NCI-H1694 treated with DMSO at 0.1 percent for 48 hours (cell line): ENCODE results near the gene GMDS.

Experiments
- DNase-seq: peaks from one replicate; lab custom pipeline; 2025; lab: John Stamatoyannopoulos, UW

Gene GMDS

DNA sequence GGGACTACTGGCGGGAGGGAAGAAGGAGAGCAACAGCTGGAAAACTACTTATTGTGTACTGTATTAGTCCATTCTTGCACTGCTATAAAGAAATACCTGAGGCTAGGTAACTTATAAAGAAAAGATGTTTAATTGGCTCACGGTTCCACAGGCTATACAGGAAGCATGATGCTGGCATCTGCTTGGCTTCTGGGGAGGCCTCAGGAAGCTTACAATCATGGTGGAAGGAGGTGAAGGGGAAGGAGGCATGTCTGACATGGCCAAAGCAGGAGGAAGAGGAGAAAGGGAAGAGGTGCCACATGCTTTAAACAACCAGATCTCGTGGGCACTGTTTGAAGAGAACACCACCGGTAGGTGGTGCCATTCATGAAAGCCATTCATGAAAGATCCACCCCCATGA is 67.3 kb downstream of the GMDS start:
- no peak for DNase-seq

DNA sequence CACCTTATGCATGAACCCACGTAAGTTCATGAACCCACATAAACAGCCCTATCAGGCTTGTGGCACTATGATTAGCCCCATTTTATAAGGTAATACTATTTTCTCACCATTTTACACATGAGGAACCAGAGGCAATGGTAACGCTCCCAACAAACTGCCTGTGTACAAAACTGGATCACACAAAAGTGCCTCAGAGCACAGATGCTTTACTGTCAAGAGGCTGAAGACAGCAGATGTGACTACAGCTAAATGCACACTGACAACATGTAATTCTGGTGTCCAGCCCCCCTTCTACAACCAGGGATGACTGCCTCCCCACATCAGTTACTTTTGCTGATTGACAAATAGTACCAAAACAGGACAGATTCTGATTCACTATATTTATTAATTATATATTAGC is 69.6 kb downstream of the GMDS start:
- peak; percentile 3 for DNase-seq

DNA sequence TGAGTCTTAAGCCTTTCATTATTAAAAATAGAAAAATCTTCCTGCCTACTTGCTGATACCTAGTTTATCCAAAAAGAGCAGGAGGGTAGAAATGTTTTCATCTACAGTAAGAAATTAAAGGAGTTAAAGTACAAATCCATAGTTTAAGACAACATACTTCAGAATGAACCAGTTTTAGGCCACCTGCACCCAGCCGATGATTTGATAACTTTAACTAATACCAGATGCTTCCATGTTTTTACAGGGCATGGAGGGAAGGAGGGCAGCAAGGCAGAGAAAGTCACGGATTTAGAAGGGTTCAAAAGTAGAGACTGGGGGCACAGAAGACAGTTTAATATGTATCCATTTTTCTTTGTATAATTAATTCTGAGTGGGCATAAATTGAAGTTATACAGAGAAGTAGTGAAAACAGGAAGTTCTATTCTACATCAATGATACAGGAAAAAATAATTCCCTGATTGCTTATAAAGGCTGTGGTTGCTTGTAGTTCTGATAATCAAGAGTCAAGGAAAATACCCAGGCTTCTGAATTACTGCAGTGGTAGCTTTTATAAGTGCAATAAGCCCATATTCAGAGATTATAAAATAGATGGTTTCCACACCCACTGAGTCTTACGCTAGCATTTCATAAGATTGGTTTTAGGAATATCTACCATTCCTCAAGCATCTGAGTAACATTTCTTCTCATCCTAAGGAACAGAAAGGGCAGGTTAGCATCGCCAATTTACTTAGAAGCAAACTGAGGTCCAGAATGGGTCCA is 72.0 kb downstream of the GMDS start:
- DNase-seq, result no peak

DNA sequence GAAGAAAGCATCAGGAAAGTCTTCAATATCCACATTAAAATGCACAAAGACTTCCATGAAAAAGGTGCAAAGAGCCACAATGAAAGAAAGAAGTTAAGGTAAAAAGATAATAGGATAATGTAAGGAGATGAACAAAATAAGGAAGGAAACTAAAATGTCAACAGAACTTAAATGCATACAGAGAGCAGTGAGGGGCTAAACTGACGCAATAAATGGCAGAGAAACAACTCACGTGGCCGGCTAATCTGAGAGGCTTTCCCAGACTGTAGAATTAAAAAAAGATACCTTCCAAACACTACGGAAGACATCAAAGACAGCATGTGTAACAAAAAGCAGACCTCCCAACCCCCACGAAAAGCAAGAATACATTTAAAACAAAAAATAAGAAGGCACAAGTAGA is 73.7 kb downstream of the GMDS start:
- no peak for DNase-seq

DNA sequence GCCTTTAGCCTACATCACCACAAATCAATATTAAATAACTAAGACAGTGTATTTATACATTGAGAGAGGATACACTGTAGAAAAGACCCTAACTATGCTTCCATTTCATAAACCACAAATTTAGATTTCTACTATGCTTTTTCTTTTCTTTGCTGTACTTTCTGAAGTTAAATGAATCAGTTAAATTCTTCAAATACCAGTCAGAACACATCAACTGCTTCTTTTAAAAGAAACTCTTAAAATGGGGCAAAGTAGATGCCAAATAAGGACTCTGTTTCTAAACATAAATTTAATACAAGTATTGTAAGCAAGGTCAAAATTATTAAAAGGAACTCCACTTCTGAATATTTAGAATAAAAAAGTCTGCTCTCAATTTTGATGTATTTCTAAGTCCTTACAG is 76.9 kb downstream of the GMDS start:
- DNase-seq, result no peak

DNA sequence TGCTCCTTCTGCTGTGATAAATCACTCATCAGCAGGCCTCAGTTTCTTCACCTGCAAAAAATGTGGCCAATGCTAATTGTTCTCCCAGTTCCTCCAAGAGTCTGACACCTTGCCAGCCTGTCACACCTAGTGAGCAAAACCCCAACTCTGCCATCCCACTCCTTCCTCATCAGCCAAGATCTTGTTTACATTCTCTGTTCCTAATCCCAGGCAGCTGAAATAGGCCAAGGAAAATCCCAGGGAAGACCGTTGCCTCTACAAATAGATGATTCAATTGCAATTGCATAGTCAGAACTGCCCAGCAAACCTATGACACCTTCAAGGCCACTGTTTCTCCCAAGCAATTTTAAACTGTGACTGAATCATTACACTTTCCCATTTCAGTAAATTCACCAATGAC is 78.7 kb downstream of the GMDS start:
- no peak for DNase-seq

DNA sequence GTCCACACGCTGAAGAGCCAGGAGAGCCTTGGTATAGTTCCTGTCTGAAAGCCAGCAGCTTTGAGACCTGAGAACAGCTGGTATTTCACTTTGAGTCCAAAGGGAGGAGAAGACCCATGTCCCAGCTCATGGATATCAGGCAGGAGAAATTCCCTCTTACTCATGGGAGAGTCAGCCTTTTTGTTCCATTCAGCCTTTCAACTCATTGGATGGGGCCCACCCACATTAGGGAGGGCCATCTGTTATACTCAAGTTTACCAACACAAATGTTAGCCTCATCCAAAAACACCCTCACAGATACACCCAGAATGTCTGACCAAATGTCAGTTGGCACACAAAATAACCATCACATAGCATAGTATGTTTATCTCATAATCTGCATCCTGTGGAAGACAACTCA is 80.1 kb downstream of the GMDS start:
- peak; percentile 31 for DNase-seq

DNA sequence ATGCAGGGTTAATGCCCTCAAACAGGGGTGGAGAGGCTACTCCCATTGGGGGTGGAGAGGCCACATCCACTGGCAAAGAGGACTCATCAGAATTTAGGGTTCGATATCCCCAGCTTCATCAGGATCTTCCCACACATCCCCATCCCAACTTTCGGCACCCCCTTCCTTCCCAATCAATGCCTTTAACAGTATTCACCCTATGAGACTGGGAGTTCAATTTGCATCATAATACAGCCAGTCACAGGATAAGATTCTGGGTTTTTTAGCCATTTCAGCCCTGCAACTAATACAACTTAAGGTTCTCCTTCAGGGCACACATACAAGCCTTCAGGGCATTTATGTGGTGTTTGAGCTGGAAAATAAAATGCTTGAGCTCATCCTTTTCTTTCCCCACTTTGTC is 80.9 kb downstream of the GMDS start:
- no peak for DNase-seq

DNA sequence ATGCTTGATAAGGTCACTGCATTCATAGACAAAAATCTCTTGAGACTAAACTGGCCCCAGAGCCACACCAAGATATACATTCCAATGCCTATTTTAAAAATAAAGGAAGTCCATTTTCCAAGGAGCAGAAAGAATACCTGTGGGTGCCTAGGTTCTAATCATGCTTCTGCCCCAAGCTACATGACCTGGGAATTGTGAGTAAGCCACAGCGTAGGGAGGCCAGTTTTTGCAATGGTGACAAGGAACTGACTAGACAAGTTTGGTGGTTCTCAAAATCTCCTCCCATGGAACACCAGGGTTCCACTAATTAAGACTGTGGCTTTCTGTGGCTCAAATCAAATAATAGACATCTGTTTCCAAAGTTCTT is 83.3 kb downstream of the GMDS start:
- DNase-seq, result no peak

DNA sequence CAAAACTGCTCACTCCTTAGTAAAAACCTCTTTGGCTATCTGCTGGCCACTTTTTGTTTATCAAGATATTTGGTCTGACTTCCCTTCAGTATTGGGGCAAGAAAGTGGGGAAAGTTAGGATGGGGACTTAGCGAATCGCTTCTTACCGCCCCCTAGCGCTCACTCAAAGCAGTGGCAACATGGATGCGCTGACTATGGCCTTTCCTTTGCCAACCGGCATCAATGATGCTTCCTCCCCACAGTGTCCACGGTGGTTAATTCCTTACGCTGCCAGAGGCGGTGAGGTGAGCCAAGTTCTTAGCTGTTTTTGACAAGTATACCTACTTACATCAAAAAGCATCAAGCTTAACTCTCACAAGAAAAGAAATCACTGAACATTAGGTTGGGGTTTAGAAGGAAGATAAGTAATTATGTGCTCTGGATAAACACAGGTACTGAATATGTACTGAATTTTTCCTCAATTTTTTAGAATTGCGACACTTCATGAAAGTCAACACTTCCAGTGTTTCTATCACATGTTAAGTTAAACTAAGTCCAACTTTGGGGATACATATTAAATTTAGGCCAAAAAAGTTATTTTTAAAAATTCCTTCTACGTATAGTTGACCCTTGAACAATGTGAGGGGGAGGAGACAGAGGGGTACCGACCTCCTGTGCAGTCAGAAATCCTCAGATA is 86.7 kb downstream of the GMDS start:
- DNase-seq, result no peak

DNA sequence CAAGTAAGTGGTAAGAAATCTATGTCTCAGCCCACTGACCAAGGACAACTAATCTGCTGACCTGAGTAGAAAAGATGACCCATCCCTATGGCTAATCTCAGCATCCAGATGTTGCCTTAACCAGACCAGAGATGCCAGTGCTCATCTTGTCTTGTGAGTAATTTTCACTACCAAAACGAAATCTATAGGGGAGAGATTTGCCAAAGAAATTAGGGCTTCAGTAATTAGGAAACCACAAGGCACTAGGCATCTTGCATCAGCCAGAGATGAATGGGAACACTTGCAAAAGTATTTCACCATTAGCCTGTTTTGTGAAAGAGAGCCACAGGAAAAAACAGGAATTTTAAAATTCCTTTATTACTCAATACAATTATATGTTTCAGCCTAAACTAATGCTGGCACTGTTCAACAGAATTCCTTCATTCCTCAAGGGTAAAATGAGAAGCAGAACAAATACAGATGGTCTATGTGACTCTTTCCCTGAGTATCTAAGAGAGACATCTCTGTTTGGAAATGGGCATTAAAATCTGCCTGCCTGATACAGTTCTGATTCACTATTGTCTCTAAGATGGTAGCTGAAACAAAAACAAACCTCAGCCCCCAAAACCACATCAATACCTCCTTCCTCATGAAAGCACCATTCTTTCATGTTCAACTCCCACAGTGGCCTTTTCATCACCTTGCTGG is 87.8 kb downstream of the GMDS start:
- DNase-seq, result no peak

DNA sequence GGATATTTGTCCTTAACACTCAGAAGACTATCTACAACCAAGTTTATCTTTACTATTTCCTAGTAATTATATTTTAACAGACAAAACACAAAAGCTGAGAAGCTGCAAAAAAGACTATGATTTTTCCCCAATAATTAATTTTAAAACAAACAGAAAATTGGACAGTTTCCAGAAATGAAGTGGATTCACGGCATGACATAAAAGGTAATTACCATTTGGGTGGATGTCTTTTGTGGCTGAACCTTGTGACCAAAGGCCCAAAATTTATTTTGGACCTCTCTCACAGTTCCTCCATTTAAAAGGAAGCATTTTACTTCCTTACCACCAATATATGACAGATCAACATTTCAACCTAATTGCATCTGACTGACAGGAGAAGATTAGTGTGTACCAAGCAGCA is 90.2 kb downstream of the GMDS start:
- DNase-seq, result no peak

DNA sequence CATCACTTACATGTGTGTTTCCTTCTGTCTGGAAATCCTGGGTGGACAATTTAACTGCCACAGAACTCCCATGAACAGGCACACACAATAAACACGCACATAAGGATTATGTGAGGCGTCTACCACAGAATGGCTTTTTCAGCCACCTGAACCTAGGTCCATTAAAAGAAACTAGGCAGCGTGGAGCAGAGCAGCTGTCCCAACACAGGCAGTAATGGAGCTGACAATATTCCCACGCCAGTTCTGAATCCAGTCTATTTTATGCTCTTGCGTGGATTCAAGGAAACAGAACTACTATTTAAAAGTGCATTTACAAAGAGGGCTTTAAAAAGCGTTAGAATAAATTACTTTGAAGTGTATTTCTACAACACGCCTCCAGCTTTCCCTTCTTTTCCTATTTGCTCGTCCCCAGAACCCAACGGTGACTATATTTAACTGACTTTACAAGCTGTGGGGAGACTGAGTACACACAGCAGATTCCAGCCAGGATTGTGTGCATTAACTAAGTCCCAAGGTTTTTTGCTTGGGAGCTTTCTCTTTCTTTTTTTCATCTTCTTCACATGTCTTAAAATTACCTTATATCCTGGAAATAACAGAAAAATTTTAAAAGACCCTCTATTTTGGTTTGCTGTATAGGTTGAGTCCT is 95.9 kb downstream of the GMDS start:
- DNase-seq, result no peak

DNA sequence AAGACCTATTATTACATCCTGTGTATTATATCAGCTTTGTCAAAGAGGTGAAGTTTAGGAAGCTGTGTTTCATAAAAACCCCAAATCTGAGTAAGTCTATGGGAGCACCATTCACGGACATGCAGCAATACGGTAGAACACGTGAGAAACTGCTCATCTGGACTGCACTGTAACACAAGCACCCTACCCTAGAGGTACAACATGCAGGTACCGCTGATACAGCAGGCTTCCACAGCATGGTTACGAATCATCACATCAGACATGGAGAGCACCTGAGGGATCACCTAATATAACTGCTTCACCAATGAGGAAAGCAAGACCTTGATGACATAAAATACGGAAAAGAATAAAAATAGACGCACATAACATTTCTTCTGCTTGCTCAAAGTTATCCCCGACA is 96.7 kb downstream of the GMDS start:
- no peak for DNase-seq

DNA sequence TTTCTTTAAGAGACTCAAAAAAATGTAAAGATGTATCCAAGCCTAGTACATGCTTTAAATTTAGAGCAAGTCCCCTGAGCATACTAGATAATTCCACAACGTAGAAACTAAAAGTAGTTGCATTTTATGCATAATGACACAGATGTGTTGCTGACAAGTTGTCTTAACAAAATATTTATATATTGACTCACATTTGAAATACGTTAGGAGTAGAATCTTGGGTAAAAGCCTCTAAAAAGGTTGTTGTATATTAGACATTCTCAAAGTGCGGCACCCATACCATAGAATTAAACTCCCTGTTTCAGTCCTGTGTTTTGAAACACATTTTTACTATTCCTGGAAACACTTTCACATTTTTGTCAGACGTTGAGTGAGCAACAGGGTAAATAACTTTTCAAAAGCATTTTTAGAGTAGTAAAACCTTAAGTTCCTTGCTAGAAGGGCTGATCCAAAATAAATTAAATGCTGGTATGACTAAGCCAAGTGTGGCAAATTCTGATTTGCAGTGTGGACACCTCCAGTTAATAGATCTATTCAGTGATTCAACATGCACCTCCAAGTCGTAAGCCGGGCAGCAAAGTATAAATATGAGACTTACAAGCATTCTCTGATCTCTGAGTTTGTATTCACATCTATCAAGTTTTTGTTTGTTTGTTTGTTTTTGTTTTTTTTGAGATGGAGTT is 97.5 kb downstream of the GMDS start:
- DNase-seq, result no peak

DNA sequence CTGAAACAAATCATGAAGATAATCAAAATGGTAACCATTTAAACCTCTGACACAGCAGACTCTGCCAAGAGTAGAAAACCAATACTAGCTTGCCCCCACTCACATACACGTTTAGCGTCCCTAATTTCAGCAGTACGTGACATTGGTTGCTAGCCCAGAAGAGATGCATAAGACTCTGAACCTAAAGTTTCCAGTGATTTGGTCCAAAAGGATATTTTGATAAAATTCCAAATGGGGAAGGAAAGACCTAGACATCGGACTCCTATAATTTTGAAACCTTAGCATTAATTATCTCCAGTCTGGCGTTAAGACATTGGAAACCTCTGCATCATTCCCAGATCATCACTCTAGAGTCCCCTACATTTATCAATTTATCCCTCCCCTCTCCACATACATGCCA is 98.1 kb downstream of the GMDS start:
- no peak for DNase-seq

DNA sequence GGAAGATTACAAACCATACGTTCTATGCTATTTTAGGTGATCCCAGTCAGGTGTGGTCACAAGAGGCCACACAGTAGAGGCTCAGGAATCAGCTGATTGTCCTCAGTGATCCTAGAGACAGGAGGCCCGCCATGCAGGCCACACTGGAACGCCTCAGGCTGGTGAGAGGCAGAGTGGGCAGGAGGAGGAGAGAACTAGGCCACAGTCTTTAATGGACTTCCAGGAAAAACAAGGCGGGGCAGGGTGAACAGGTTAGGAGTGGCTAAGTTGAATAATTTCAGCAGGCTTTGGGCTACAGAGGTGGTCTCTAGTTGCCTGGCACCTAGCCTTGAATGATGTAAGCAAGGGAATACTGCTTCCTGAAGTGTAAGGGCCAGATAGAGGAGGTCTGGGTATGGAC is 101.2 kb downstream of the GMDS start:
- no peak for DNase-seq

DNA sequence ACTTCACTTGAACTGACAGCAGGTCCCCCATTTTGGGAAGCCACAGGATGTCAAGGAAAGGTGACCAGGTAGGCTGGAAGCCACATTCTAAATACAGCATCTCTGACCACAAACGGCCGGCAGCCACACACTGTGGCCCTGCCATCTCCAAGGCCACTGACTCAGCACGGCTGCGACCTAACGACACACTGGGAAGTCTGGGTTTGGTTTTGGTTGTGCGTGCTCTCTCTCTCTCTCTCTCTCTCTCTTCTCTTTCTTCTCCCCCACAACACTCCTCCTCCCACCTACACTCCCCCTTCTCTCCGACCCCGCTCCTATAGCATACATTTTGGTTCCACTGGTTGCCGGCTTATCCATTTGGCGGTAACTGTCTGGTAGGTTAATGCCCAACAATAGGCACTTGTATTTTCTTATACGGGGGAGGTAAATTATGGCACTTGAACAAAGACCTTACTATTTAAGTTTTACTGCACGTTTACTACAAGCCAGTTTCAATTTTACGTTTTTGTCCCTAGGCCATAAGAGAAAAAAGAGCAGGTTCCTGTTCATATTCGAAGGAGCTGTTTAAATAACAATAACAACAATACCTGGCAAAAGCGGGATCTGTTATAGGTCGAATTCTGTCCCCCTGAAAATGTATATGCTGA is 103.6 kb downstream of the GMDS start:
- DNase-seq, result no peak

DNA sequence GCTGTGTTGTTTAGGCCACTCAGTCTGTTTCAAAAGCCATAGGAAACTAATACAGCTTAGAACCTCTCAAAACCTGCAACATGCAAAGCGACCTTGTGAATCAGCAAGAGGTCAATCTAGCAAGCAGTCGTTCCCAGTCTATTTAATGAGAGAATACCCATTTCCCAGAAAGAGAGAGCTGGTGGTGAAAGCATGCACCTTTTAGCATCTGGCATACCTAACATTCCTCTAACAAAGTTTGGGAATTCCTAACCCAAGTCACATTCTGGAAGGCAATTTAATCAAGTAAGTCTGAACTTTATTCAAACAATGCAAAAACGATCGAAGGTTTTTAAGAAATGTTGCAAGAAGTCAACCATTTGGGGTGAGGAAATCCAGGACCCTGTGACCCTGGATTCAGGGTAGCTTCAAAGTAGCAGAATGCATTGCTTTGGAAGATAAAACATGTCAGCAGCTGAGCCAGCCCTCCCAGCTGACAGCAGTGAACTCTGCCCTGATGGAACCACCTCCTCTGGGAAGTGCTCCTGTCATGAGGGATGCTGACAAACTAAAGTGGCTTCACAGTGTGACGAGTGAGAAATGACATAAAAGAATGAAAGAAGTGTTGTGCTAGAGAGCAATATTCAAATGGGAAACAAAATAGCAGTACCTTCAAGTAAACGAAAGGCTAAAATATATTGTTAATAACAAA is 104.8 kb downstream of the GMDS start:
- DNase-seq, result no peak

DNA sequence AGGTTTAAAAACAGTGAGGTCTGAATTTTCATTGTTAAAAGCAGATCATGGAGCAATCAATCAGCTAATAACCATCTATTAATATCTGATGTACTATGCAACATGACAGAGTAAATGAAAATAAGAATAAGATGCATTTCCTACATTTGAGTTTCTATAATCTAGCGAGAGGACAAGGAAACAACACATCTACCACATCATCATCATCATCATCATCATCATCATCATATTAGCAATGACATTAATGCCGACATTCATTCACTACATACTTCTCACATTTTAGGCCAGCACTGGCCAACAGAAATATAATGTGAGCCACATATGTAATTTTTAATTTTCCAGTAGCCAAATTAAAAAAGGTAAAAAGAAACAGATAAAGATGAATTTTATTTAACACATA is 110.0 kb downstream of the GMDS start:
- DNase-seq, result no peak

DNA sequence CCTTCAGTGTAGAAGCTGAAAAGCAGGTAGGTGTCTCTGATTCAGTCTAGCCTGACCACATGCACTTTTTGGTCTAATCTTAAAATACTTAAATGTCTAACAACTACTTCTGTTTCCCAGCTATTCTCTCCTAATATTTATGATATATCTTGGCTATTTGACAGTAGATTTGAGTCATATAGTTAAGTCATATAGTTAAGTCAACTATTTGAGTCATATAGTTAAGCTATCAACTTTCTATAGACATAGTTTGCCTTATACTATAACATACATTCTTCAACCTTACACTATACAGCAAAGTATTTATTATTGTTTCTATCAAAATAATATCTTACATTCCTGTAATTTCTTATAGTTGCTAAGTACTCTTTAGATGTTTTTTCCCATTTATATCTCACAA is 110.9 kb downstream of the GMDS start:
- DNase-seq, result no peak
